ENCODE data around the gene ERC2.

The ERC2 gene

GRCh38 chr3:55500555-55501330, 967.5 kb downstream of the ERC2 start:
- H3K4me3 ChIP-seq (ENCODE audit: low read length), result no peak overlapping the region
- TF ChIP-seq CTCF (conservative IDR thresholded peaks at IDR 0.05; ENCODE audit: low read length), result no peak
- DNase-seq (ENCODE audit: low read depth), result no peak

GRCh38 chr3:55498520-55498919, 969.7 kb downstream of the ERC2 start:
- H3K4me3 ChIP-seq (ENCODE audit: low read length), result no peak overlapping the region
- no peak for DNase-seq (ENCODE audit: low read depth)
- TF ChIP-seq CTCF (conservative IDR thresholded peaks at IDR 0.05; ENCODE audit: low read length), result no peak

GRCh38 chr3:55497250-55497649, 971.0 kb downstream of the ERC2 start:
- H3K4me3 ChIP-seq (ENCODE audit: low read length), result no peak overlapping the region
- DNase-seq (ENCODE audit: low read depth), result no peak
- TF ChIP-seq CTCF (conservative IDR thresholded peaks at IDR 0.05; ENCODE audit: low read length), result no peak

GRCh38 chr3:55494976-55495375, 973.3 kb downstream of the ERC2 start:
- H3K4me3 ChIP-seq (ENCODE audit: low read length), result no peak overlapping the region
- DNase-seq (ENCODE audit: low read depth), result no peak
- no peak for TF ChIP-seq CTCF (conservative IDR thresholded peaks at IDR 0.05; ENCODE audit: low read length)

- no peak for DNase-seq (ENCODE audit: low read depth)
- no peak for TF ChIP-seq CTCF (conservative IDR thresholded peaks at IDR 0.05; ENCODE audit: low read length)
- no peak overlapping the region for H3K4me3 ChIP-seq (ENCODE audit: low read length)
These were observed 975.3 kb downstream of the ERC2 start for GRCh38 chr3:55492976-55493375.

- peak; percentile 94 for DNase-seq (ENCODE audit: low read depth)
- TF ChIP-seq CTCF (conservative IDR thresholded peaks at IDR 0.05; ENCODE audit: low read length), result no peak
- no peak overlapping the region for H3K4me3 ChIP-seq (ENCODE audit: low read length)
These were observed 976.9 kb downstream of the ERC2 start for GRCh38 chr3:55491296-55491816.

GRCh38 chr3:55490276-55490913, 977.9 kb downstream of the ERC2 start:
- DNase-seq (ENCODE audit: low read depth), result no peak
- TF ChIP-seq CTCF (conservative IDR thresholded peaks at IDR 0.05; ENCODE audit: low read length), result no peak
- no peak overlapping the region for H3K4me3 ChIP-seq (ENCODE audit: low read length)
